Activated naive CD4-positive, alpha-beta T cell (primary cell): ENCODE data around the gene REV3L.

ENCODE experiments used
- DNase-seq, 4 experiments: peaks; one replicate each; lab custom pipeline; 2025; lab: John Stamatoyannopoulos, UW

REV3L gene

DNA sequence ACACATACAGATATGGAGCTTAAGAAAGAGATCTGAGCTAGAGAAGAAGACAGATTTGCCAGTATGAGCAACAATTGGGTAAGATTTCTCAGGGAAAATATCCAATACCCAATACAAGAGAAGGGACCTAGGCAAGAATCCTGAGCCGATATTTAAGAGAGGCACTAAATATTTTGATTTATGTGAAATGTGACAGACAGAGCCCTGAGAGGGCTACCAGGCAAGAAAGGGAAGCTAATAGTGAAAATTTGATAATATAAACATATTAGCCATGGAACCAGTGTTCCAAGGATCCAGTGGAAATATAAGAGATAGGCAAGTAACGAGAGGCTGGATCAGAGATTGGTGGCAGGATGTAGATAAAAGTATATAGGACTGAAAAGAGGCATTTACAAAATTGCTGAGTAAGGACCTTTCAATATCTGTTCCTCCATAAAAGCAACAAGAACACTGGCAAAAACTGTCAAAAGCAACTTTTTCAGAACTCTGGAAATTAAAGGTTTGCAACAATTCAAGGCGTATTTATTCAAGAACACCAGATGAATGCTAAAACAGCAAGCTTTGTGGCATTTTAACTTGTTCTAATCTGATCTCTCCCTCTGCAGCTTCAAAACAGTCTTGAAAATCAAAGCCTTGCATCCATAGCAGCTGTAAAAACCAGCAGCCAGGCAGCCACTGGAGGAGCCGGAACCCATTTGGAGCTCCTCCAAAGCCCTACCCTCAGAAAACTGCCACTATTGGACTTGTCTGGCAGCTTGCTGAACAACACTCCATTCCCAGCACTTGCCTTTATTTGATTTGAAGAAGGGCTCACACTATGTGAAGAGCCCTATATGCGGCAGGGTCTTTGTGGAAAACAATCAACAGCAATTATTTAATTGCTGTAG, 58.8 kb downstream of the REV3L start:
- no peak for DNase-seq

DNA sequence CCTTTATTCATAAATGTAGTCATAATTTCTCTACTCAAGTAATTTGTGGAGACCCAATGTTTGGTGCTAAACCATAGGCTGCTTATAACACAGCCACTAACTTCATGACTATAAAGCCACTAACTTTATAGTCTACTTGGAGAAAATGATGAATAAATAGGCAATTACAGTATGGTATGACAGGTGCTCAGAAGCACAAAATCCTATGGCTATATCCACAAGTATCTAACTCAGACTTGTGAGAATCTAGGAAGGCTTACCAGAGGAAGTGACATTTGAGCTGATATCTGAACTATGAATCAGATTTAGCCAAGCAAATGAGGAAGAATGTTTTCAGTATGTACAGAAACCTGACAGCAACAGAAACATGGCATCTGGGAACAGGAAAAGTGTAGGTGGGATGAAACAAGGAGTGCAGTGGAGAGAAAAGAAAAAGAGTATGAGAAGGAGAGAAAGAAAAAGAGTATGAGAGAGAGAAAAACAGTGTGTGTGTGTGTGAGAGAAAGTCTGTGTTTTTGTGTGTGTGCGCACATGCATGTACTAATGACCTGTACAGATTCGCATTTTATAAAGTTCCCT, 59.9 kb downstream of the REV3L start:
- DNase-seq = no peak

DNA sequence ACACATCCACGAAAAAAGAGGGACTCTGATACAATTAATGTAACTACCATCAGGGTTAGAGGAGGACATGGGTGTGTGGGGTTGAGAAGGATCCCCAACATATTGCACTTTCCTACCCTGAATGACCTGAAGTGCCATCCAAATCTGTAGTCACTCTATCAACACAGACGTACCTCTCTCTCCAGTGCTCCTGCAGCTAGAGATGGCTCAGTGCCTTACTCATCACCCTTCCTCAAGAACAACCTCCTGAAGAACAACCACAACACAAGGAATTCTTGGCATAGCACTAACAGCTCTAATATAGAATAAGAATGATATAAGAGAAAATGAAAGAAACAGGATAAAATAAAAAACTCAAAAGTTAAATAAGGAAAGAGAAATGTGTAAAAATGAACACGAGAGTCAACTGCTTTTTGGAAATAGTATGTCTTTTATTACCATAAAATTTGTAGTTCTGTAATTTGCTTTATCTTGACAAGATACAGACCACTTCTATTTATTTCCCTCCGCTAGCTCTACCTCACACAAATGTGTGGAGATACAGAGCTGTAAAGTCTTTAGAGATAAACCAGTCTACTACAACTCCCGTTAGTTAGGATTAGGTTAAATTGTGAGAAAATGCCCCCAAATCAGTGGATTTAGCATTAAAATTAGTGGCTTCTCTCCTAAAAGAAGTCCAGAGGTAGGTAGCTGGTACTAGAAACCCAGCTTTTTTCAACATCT, 63.9 kb downstream of the REV3L start:
- no peak for DNase-seq

DNA sequence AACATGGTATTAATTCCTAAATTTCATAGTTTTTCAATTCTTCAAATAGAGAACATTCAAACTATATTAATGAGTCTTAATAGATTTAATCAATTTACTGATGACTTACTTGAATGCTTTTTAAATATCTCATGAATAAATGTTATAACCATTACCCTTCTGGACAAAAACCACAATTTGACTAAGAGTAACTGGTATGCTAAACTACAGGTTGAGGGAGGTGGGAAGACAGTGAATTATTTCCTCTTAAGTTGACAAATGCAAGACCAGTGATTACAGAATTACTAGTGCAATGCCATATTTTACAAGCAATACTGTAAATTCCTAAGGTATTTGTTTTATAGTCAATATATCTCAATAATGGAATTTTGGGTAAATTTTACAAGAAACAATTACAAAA, 65.1 kb downstream of the REV3L start:
- DNase-seq = no peak

DNA sequence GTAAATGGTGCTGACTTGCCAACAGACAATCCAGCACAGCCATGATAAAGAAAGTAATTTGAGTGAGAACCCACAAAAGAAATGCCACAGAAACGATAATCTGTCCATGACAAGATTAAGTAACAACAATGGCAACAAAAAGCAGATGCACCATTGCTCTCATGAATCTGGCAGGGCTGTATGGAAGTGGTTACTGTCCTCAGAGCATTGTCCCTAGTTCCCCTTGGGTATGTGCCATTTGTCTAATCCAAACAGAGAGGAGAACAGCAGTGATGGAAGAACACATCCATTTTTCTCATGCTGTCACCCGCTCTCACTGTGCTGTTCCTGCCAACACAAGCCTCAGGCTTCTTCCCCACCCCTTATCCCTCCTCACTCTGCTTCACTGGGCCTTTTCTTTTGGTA, 65.8 kb downstream of the REV3L start:
- DNase-seq = no peak

DNA sequence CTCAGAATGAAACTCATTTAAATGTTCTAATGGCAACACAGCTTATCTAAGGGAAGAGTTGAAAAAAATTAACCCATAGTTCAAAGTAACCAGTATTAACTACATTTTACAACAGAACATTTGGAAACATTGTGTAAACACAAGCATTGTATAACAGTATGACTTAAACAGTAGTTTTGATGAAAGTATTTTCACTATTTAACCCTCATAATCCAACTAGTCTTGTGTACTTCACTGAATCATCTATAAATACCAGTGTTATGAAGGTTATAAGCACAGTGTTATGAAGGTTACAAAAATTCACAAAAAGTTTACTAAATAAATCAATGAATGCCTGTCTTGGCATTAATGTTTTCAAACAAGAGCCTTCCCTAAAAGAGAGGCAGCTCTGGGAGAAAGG, 66.5 kb downstream of the REV3L start:
- DNase-seq = no peak

DNA sequence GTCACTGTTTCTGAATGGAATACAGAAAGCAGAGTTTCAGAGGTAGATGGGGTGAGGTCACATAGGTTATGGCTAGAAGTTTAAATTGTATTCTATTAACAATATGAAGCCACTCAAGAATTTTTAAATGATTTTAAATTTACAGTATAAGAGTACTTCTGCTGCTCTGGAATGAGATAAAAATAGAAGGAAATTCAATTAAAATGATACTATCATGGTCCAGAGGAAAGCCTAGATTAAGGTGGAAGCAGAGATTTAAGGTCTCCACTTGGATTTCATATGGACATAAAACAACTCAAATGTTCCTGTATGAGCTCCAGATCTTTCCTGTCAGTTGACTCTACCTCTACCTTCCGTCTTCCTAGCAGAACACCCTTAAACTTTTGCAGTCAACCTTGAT, 68.6 kb downstream of the REV3L start:
- no peak for DNase-seq

DNA sequence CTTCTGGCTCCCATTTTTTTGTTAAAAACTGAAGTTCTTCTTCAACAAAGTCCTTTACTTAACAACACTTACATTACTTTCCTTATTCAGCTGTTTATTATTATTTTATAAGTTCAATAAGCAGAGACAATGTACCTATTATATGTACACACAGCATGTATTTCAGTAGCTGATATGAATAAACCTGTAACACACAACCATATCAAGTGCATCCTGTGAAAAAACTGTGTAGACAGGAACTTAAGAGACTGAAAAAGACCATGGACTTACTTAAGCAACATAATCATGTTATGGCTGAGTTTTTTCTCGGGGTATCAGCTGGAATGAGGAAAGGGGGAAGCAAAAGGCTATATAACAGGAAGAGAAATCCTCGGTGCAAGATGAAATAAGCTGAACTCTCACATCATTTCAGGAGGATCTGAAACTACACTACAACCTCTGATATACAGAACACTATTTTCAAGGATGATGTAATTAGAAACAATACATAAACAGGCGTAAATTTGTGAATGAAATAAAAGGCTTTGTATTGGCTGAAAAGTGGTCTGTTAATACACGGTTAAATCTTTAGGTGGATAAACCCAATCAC, 70.9 kb downstream of the REV3L start:
- DNase-seq = no peak

DNA sequence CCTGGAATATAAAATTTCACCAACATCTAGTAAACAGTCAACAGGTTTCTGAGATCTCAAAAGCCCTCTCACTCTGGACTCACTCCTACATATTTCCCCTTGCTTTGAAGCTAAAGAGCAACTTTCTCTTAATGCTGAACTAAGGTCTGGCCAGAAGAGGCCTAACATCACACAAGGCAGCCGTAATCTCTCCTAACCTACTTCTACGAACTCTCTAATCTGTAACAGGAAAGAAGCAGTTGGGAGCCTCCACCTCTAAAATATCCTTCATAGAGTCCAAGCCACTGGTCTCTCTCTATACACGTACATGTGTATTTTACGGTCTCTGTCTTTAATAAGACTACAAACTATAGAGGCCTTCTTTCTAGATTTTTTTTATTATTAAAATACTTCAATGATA, 72.0 kb downstream of the REV3L start:
- no peak for DNase-seq

DNA sequence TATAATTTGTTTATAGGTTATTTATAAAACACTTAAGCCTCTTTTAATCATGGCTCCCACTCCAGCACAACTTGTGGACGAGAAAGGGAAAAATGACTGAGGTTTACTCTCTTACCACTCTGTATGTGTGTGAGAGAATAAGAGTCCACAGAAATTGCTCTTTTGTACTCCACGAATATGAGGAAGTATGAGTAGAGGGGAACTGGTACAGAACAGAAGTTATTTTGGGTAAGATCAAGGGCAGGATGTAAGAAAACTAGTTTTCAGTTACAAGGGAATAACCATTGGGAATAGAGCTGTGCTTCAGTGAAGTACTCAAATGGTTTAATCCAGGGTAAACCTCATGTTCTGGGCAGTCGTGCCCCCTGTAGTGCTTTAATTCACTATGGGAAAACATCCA, 72.6 kb downstream of the REV3L start:
- DNase-seq = no peak

DNA sequence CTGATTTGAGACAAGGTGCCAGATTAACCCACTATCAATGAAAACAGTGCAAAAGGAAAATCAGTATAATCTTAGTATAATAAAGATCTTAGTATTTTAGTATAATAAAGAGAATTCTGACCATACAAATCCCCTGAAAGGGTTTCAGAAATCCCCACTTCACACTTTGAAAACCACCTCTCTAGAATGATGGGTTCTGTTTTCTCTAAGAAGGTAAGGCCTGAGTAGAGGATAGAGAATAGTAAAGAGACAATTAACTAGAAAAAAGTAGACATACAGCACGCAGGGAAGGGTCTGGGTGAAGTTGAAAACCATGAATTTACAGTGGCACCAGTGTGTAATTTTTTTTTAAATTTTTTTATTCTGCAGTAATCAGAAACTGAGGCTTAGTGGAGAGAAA, 73.6 kb downstream of the REV3L start:
- no peak for DNase-seq

DNA sequence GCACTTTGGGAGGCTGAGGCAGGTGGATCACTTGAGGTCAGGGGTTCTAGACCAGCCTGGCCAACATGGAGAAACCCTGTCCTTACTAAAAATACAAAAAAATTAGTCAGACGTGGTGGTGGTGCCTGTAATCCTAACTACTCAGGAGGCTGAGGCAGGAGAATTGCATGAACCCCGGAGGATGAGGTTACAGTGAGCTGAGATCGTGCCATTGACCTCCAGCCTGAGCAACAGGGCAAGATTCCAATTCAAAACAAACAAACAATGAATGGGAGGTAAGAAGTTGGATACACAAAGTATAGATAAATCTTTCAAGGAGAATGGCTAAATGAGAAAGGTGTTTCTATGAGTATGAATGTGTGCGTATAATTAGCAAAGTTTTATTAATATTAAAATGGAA, 75.3 kb downstream of the REV3L start:
- no peak for DNase-seq

DNA sequence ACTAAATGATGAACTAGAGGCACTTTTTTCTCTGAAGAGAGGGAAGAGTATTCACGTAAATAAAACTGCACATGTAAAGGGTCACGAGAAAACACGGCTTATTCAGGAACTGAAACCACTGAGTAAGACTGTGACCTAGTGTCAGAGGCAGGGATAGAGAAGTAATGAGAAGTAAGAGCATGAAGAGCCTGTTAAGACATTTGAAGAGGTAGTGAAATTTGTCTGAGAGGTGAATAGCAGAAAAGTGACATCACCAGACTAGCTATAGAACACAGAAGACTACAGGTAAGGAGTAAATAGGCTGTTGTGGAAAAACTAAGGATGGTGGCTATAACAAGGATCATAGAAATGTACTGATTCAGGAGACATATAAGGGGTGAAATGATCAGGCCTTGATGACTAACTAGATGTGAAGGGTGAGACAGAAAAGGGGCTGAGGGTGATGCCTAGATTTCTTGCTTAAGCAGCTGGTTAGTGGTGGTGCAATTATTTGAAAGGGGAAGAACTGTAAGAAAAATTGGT, 76.8 kb downstream of the REV3L start:
- no peak for DNase-seq

DNA sequence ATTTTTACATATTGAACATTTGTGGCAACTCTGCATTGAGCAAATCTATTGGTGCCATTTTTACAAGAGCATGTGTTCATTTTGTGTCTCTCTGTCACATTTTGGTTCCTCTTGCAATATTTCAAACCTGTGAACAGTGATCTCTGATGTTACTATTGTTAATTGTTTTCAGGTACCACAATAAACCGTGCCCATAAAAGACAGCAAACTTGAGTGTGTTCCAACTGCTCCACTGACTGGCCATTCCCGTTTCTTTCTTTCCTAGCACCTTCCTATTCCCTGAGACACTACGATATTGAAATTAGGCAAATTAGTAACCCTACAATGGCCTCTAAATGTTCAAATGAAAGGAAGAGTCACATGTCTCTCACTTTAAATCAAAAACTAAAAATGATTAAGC, 79.6 kb downstream of the REV3L start:
- no peak for DNase-seq

DNA sequence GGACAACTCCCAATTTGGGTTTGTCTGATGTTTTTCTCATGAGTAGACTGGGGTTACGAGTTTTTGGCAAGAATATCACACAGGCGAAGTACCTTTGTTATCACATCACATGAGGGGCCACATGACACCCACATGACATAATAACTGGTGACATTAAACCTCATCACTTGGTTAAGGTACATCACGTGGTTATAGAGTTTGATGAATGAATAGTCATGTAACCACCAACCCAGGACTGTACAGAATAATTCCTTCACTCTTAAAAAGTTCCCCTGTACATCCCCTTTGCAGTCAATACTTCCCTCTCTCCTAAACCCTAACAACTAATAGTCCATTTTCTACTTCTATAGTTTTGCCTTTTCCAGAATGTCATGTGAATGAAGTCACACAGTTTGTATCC, 83.4 kb downstream of the REV3L start:
- DNase-seq = no peak

DNA sequence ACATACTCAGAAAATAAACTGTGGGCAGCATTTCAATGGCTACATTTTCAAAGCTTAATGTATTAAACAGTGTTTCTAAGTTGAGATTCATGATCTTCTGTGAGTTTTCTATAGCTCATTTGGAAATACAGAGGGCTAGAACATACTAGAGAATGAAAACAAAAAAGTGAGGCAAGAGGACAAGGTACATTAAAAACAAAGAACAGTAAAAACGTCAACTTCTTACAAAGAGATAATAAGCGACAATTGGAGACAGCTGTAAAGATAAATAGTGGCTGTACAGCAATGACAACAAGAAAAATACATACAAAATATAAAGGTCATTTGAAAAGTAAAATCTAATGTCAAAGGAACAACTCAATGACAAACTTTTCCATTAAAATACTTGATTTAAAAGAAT, 94.3 kb downstream of the REV3L start:
- DNase-seq = no peak

DNA sequence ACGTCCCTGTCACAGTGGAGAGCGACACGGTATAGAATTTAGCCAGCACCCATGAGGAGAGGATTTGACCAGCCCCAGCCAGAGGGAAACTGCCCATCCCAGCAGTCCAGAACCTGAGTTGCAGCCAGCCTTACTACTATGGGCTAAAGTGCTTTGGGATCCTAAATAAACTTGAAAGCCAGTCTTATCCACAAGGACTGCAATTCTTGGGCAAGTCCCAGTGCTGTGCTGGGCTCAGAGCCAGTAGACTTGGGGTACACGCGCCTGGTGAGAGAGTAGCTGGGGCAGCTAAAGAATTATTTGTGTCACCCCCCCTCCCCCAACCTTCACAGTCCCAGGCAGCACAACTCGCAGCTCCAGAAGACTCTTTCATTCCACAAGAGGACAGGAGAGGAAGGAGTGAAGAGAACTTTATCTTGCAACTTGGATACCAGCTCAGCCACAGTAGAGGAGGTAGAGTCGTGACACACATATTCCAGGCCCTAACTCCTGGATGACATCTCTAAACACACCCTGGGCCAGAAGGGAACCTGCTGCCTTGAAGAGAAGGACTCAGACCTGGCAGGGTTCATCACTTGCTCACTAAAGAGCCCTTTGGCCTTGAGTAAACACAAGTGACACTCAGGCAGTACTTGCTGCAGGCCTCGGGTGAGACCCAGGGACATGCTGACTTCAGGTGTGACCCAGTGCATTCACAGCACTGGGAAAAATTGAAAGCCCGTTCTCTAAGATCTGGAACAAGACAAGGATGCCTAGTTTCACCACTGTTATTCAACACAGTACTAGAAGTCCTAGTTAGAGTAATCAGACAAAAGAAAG, 100.3 kb downstream of the REV3L start:
- DNase-seq = no peak

DNA sequence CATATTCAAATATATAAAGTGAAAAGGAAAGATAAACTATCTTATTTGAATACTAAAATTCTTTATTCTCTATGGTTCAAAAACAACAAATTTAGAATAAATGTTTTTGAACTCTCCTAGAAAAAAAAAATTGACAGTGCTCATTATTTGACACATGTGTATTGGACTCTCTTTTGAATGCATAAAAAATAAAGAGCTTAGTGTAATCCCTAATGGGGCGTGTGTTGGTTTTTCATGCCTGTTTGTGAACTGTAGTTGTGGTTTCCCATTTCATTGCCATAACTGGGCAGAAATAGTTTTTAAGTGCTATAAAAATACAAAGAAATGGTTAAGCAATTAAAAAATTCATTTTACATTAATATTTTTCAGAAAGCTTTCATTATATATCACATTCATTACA, 101.3 kb downstream of the REV3L start:
- no peak for DNase-seq

DNA sequence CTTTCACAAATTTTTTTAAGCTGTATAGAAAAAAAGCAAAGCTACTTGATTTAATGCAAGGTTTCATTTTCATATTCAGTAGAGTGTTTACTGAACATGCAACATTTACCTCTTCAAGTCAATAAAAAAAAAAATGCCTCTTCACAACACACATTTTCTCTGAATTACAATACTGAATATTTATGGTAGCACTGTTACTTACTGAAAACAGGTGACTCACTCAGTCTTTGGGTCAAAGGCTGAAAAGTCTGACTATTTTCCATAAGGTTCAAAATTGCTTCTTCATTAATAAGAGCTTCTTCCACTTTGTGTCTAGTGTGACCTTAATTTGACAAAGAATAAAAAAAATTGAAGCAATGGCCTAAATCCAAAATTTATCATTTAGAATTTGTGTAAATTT, 101.9 kb downstream of the REV3L start:
- DNase-seq = no peak

DNA sequence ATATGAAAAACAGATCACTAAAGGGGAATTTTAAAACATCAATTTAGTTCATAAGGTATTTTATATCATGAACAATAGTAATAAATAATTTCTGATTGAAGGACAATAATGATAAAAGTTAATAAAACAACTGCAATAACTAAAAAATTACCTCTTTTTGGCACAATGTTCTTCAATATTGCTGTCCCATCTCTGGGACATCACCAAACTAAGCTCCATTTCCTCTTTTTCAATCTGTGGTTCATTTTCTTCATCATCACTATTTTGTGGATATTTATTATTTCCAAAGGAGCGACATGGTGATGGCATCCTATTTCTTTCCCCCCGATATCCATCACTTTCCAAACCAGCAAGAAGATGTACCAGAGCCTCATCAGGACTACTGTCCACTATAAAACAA, 103.2 kb downstream of the REV3L start:
- no peak for DNase-seq

DNA sequence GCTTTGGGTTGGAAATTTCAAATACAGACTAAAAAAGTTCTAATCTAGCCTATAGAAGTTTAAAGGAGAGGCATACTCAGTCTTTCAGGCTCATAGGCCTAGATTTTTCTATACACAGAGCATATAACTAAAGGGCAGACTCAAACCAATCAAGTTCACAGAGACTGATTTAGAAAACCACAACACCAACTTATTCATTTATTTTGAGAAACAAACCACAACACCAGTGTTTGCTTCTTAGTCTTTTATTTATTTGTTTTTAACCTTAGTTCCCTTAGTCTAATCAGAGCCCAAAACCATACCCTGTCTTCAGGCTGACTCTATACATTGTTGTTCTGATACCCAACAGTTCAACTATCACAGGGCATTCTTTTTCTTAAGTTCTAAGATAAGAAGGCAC, 103.7 kb downstream of the REV3L start:
- no peak for DNase-seq
